Astrocyte (in vitro differentiated cells and primary cell): ENCODE results near the gene SOX14.

Experiments
- CTCF ChIP-seq: IDR thresholded peaks from 2 replicates; pipeline ENCODE4 v1.5.1; 2011; ENCODE audit warnings: low read depth, mild to moderate bottlenecking, inconsistent platforms, low read length, moderate library complexity; ENCODE audit not compliant: insufficient read depth
- EZH2 ChIP-seq: IDR thresholded peaks from 2 replicates; pipeline ENCODE4 v1.6.1; 2012; ENCODE audit warnings: mild to moderate bottlenecking, low read length, inconsistent platforms; ENCODE audit not compliant: insufficient read depth

GRCh38 chr3:137771401-137772213, 7.5 kb downstream of the SOX14 start:
- TF ChIP-seq CTCF (no peak), EZH2 (peak; percentile 2)
